ENCODE data around the gene NBPF10.
"Not testable (repeated sequence)": the region's sequence is repeated elsewhere in the genome, so short reads cannot be mapped to it uniquely, and the experiment has no call there.

- not testable (repeated sequence) for TF ChIP-seq CTCF (conservative IDR thresholded peaks at IDR 0.05; ENCODE audit: low read length); EZH2phosphoT487 (IDR thresholded peaks at IDR 0.05; ENCODE audit: borderline replicate concordance, low read depth, low read length)
Measured at GRCh38 chr1:146167273-146167672, 22.7 kb upstream of the NBPF10 start.
